Effector memory CD8-positive, alpha-beta T cell (primary cell): Measurements from ENCODE around the gene PALLD.

ENCODE experiments used
- ATAC-seq: fragments of 150-1000 bp; cut with Tn5 transposase; replicated peaks from 2 replicates; pipeline ENCODE4 v1.10.0; 2021; ENCODE audit warnings: mild to moderate bottlenecking, moderate library complexity
- DNase-seq, 3 experiments: peaks; one replicate each; pipeline ENCODE4 v3.0.0; 2021
- H3K27ac Mint-ChIP-seq, 2 donors: one replicate each; pipeline ENCODE4 v1.8.0; 2022; ENCODE audit warnings: mild to moderate bottlenecking in 2 of 2, mixed read lengths in 2 of 2, moderate library complexity in 2 of 2
- H3K27me3 Mint-ChIP-seq, 2 donors: one replicate each; pipeline ENCODE4 v1.8.0; 2022; ENCODE audit warnings: mixed read lengths in 2 of 2
- H3K36me3 Mint-ChIP-seq: one replicate; pipeline ENCODE4 v1.8.0; 2022; ENCODE audit warnings: mild to moderate bottlenecking, moderate library complexity, mixed read lengths; ENCODE audit not compliant: insufficient read depth
- H3K4me1 Mint-ChIP-seq, 2 donors: one replicate each; pipeline ENCODE4 v1.8.0; 2022; ENCODE audit warnings: low read depth in 2 of 2, mixed read lengths in 2 of 2
- H3K4me3 Mint-ChIP-seq, 2 donors: one replicate each; pipeline ENCODE4 v1.8.0; 2022; ENCODE audit warnings: mild to moderate bottlenecking in 2 of 2, mixed read lengths in 2 of 2, moderate library complexity in 2 of 2
- H3K9me3 Mint-ChIP-seq, 2 donors: one replicate each; pipeline ENCODE4 v1.8.0; 2022; ENCODE audit warnings: mixed read lengths in 2 of 2

Gene PALLD

GRCh38 chr4:168884251-168885124 lies 387.6 kb downstream of the PALLD start:
- H3K27ac Mint-ChIP-seq: peak overlapping the region in 1 of 2 donors; percentile 11
- H3K9me3 Mint-ChIP-seq: no peaks in the 10 kb centered on the region
- H3K36me3 Mint-ChIP-seq: no peaks in the 10 kb centered on the region
- H3K4me1 Mint-ChIP-seq: peaks cover 0 to 2% of the 10 kb centered on the region in 2 donors
- no peak for DNase-seq
- ATAC-seq: no peak
- H3K4me3 Mint-ChIP-seq: no peak overlapping the region
- peaks cover 5 to 23% of the 10 kb centered on the region in 2 donors for H3K27me3 Mint-ChIP-seq

GRCh38 chr4:168885400-168885799 lies 388.5 kb downstream of the PALLD start:
- Mint-ChIP-seq H3K27me3 (peaks cover 0 to 17% of the 10 kb centered on the region in 2 donors), H3K36me3 (no peaks in the 10 kb centered on the region), H3K4me3 (no peak overlapping the region)

DNA sequence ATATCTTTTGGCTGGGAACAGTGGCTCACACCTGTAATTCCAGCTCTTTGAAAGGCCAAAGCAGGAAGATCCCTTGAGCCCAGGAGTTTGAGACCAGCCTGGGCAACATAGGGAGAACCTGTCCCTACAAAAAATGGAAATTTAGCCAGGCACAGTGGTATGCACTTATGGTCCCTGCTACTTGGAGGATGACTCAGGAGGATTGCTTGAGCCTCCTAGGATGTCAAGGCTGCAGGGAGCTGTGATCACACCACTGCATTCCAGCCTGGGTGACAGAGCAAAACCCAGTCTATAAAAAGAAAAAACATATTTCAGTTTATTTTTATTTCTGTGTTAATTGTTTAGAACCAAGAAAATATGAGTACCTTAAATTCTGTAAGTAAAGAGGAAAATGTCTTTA lies 389.5 kb downstream of the PALLD start:
- Mint-ChIP-seq H3K4me1 (peaks cover 0 to 2% of the 10 kb centered on the region in 2 donors), H3K36me3 (peaks cover under 1% of the 10 kb centered on the region), H3K27me3 (peaks cover 0 to 8% of the 10 kb centered on the region in 2 donors), H3K4me3 (no peak overlapping the region), H3K9me3 (no peaks in the 10 kb centered on the region), H3K27ac (no peak overlapping the region)
- DNase-seq (no peak), ATAC-seq (no peak)

More at GRCh38 chr4:168885400-168885799, 388.5 kb downstream of the PALLD start:
- no peak for DNase-seq
- H3K27ac Mint-ChIP-seq: no peak overlapping the region
- no peak for ATAC-seq
- H3K9me3 Mint-ChIP-seq: no peaks in the 10 kb centered on the region
- H3K4me1 Mint-ChIP-seq: peaks cover 0 to 2% of the 10 kb centered on the region in 2 donors

GRCh38 chr4:168887809-168888208 lies 391.0 kb downstream of the PALLD start:
- no peak for ATAC-seq
- DNase-seq: no peak
- Mint-ChIP-seq H3K27me3 (no peaks in the 10 kb centered on the region), H3K27ac (no peak overlapping the region), H3K4me3 (no peak overlapping the region), H3K36me3 (peaks cover 5% of the 10 kb centered on the region), H3K9me3 (no peaks in the 10 kb centered on the region), H3K4me1 (peaks cover 0 to 2% of the 10 kb centered on the region in 2 donors)

DNA sequence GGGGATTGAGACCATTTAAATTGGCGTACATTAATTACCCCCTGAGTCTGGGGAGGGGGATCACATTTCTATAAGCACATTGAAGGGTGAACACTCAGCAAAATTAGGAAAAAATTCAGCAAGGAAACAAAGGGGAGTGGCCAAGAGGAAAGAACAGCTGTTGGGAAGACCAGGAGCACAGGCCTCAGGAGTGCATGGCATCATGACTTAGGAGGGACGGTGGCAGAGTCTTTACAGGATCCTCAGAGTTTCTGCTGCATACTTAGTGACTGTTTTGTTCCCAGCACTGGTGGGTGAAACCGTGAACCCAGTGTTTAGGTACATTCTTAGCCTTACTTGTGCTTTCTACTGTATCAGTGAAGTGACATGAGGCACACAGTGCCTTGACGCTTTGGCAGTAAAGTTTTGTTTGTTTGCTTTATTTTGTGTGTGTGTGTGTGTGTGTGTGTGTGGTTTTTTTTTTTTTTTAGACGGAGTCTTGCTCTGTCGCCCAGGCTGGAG lies 391.9 kb downstream of the PALLD start:
- H3K36me3 Mint-ChIP-seq: peaks cover 5% of the 10 kb centered on the region
- no peaks in the 10 kb centered on the region for H3K9me3 Mint-ChIP-seq
- DNase-seq: no peak
- no peak overlapping the region for H3K27ac Mint-ChIP-seq
- no peaks in the 10 kb centered on the region for H3K27me3 Mint-ChIP-seq
- no peak for ATAC-seq
- H3K4me3 Mint-ChIP-seq: no peak overlapping the region
- H3K4me1 Mint-ChIP-seq: peaks cover 0 to 2% of the 10 kb centered on the region in 2 donors

DNA sequence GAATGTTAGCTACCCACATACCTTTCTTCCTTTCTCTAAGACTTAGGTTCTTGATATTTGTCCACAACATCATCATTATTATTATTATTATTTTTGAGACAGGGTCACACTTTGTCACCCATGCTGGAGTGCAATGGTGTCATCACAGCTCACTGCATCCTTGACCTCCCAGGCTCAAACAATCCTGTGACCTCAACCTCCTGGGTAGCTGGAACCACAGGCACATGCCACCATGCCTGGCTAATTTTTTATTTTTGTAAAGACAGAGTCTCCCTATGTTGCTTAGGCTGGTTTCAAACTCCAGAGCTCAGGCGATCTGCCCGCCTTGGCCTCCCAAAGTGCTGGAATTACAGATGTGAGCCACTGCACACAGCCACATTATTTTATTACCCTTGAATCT lies 394.2 kb downstream of the PALLD start:
- Mint-ChIP-seq H3K9me3 (no peaks in the 10 kb centered on the region), H3K4me3 (no peak overlapping the region), H3K27me3 (no peaks in the 10 kb centered on the region), H3K27ac (no peak overlapping the region), H3K4me1 (peaks cover 0 to 2% of the 10 kb centered on the region in 2 donors), H3K36me3 (peaks cover 9% of the 10 kb centered on the region)
- DNase-seq: no peak
- ATAC-seq: no peak

DNA sequence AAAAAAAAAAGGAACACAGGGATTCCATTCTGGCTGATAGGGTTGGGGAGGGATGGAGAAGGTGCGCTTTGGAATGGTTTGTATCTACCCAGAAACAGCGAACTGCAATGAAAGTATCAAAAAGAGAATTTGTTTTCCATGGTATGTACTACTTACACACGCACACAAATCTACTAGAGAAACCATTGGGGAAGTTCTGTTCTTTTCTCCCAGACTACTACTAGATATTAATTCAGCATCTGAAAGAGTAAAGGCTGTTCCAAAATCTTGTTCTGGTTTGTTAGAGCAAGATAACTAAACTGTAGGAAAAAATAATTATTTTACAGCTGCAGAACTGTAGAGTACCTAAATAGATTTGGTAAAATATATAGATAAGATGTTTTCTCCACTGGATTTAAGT lies 394.8 kb downstream of the PALLD start:
- DNase-seq (no peak), ATAC-seq (no peak)
- peaks cover 9% of the 10 kb centered on the region for H3K36me3 Mint-ChIP-seq
- H3K4me1 Mint-ChIP-seq: peaks cover 0 to 2% of the 10 kb centered on the region in 2 donors
- H3K27me3 Mint-ChIP-seq: no peaks in the 10 kb centered on the region
- no peak overlapping the region for H3K4me3 Mint-ChIP-seq
- H3K9me3 Mint-ChIP-seq: no peaks in the 10 kb centered on the region
- H3K27ac Mint-ChIP-seq: no peak overlapping the region

GRCh38 chr4:168892475-168892874 lies 395.6 kb downstream of the PALLD start:
- H3K27me3 Mint-ChIP-seq: no peaks in the 10 kb centered on the region
- DNase-seq (no peak), ATAC-seq (no peak)
- H3K4me1 Mint-ChIP-seq: peaks cover 0 to 2% of the 10 kb centered on the region in 2 donors
- H3K36me3 Mint-ChIP-seq: peaks cover 9% of the 10 kb centered on the region
- H3K27ac Mint-ChIP-seq: no peak overlapping the region
- no peaks in the 10 kb centered on the region for H3K9me3 Mint-ChIP-seq
- no peak overlapping the region for H3K4me3 Mint-ChIP-seq

- Mint-ChIP-seq H3K27ac (peak overlapping the region in 1 of 2 donors; percentile 20), H3K36me3 (peaks cover 9% of the 10 kb centered on the region)
- DNase-seq: no peak
Measured at GRCh38 chr4:168893205-168893604, 396.4 kb downstream of the PALLD start.

DNA sequence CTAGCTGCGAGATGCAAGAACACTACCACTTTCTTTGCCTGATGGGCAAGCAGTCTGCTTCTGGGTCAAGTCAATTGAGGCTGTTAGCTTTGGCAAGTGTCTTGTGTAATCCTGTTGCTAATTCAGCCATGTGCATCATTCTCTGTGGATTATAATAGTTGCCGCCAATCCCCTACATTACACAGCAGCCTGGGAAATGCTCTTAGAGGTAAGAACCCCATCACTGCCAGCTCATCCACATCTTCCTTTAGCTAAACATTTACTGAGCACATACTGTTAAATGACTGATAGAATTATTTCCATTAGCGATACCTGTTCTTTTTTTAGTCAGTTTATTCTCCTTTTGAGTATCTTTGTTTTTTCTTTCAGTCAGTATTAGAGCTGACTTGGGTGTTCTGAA lies 397.0 kb downstream of the PALLD start:
- no peak for DNase-seq
- H3K4me3 Mint-ChIP-seq: no peak overlapping the region
- peaks cover 9% of the 10 kb centered on the region for H3K36me3 Mint-ChIP-seq
- peaks cover 0 to 1% of the 10 kb centered on the region in 2 donors for H3K4me1 Mint-ChIP-seq
- no peak for ATAC-seq
- no peaks in the 10 kb centered on the region for H3K9me3 Mint-ChIP-seq
- no peaks in the 10 kb centered on the region for H3K27me3 Mint-ChIP-seq
- H3K27ac Mint-ChIP-seq: no peak overlapping the region

More at GRCh38 chr4:168893205-168893604, 396.4 kb downstream of the PALLD start:
- no peak for ATAC-seq
- H3K4me3 Mint-ChIP-seq: no peak overlapping the region
- H3K27me3 Mint-ChIP-seq: no peaks in the 10 kb centered on the region
- peaks cover 0 to 2% of the 10 kb centered on the region in 2 donors for H3K4me1 Mint-ChIP-seq
- no peaks in the 10 kb centered on the region for H3K9me3 Mint-ChIP-seq

DNA sequence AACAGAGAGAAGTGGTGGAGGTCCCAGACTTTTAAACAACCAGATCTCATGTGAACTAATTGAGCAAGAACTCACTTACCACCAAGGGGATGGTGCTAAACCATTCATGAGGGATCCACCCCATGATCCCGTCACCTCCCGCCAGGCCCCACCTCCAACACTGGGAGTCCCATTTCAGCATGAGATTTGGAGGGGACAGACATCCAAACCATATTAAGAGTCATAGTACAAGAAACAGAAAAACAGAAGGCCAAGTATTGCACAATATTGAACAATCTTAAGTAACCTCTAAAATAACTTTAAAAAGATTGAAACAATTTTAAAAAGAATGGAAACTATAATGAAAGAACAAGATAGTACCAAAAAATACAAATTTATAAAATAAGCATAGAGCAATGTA lies 403.2 kb downstream of the PALLD start:
- Mint-ChIP-seq H3K27me3 (no peaks in the 10 kb centered on the region), H3K27ac (no peak overlapping the region), H3K4me3 (no peak overlapping the region), H3K4me1 (no peaks in the 10 kb centered on the region), H3K9me3 (no peaks in the 10 kb centered on the region), H3K36me3 (peaks cover 5% of the 10 kb centered on the region)
- DNase-seq (no peak), ATAC-seq (no peak)

- peaks cover 0 to 8% of the 10 kb centered on the region in 2 donors for H3K4me1 Mint-ChIP-seq
- peak overlapping the region; percentile 68 to 82 for H3K27ac Mint-ChIP-seq
- H3K4me3 Mint-ChIP-seq: peak overlapping the region in 1 of 2 donors; percentile 11
- H3K36me3 Mint-ChIP-seq: peaks cover 2% of the 10 kb centered on the region
- ATAC-seq (peak; percentile 74), DNase-seq (no peak)
- no peaks in the 10 kb centered on the region for H3K9me3 Mint-ChIP-seq
- H3K27me3 Mint-ChIP-seq: no peaks in the 10 kb centered on the region
Measured at GRCh38 chr4:168907119-168907698, 410.4 kb downstream of the PALLD start.

- H3K27ac Mint-ChIP-seq: peak overlapping the region; percentile 68 to 82
- H3K4me3 Mint-ChIP-seq: no peak overlapping the region
- peaks cover 2% of the 10 kb centered on the region for H3K36me3 Mint-ChIP-seq
- DNase-seq (no peak), ATAC-seq (no peak)
- no peaks in the 10 kb centered on the region for H3K27me3 Mint-ChIP-seq
- peaks cover 0 to 8% of the 10 kb centered on the region in 2 donors for H3K4me1 Mint-ChIP-seq
- H3K9me3 Mint-ChIP-seq: no peaks in the 10 kb centered on the region
Measured at GRCh38 chr4:168908093-168908492, 411.2 kb downstream of the PALLD start.

DNA sequence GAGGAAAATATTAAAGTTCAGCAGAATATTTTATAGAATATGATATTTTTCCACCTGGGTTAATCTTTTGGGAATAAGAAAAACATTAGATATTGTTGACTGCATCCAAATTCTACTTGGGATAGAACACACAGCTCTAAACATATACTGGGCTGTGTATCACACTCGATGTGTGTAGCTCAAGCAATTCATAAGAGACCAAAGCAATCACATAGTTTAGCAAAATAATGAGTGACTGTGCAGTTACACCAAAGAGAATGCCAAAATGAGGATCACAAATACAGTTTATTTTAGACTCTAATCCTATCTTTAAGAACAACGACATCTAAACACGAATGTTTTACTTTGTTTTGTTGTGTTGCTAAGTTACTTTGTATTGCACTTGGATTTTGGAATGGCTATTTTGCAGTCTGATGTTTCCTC lies 412.0 kb downstream of the PALLD start:
- ATAC-seq (no peak), DNase-seq (no peak)
- H3K27ac Mint-ChIP-seq: peak overlapping the region; percentile 26 to 82
- peaks cover 0 to 8% of the 10 kb centered on the region in 2 donors for H3K4me1 Mint-ChIP-seq
- peaks cover 2% of the 10 kb centered on the region for H3K36me3 Mint-ChIP-seq
- H3K4me3 Mint-ChIP-seq: no peak overlapping the region
- no peaks in the 10 kb centered on the region for H3K27me3 Mint-ChIP-seq
- H3K9me3 Mint-ChIP-seq: no peaks in the 10 kb centered on the region
